EL (cell line): ENCODE data around the gene SLC19A3.
"Not testable (repeated sequence)": the region's sequence is repeated elsewhere in the genome, so short reads cannot be mapped to it uniquely, and the experiment has no call there.

ENCODE experiments used
- DNase-seq: peaks from one replicate; pipeline ENCODE4 v3.0.0-alpha.2; 2016

The SLC19A3 gene

DNA sequence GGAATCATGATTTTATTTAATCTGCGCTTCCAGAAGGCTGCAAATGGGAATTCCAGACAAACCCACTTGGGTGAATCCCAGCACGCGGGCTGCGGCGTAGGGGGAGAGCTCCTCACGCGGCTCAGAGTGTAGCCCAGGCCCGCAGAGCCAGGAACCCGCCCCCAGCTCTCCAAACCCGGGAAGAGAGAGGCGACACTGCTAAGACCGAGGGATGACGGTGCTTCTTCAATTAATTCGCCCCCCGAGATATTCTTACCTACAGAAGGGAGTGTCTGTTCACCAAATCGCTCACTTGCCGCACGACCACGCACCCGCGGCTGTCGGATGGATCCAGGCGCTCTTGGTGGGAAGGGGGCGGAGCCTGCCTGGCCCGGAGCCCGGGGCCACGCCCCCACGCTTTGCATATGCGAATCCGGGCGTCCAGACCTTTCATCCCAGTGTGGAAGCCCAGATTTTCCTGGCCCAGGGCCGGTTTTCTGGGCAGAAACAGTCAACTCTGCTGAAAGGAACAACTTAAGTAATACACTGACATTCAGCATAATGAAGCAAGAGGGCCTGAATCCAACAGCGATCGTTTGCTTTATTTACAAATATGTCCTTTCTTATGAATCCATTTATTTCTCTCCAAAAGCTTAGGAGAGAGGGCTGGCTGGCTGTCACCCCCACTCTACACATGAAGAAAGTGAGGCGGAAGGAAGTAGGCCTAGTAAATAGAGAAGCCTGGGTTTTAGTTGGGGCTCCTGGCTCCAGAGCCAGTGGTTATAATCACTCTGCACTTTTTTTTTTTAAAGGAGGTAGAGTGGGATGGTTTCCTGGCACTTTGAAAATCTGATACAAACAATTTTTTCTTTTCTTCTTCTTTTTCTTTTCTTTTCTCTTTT lies at the start of gene SLC19A3:
SLC19A3 (minus strand) TSS at position 342 of the 881 bp plus-strand sequence. CDS start 15,710 bp downstream, outside the sequence.
- peak; percentile 80 for DNase-seq

DNA sequence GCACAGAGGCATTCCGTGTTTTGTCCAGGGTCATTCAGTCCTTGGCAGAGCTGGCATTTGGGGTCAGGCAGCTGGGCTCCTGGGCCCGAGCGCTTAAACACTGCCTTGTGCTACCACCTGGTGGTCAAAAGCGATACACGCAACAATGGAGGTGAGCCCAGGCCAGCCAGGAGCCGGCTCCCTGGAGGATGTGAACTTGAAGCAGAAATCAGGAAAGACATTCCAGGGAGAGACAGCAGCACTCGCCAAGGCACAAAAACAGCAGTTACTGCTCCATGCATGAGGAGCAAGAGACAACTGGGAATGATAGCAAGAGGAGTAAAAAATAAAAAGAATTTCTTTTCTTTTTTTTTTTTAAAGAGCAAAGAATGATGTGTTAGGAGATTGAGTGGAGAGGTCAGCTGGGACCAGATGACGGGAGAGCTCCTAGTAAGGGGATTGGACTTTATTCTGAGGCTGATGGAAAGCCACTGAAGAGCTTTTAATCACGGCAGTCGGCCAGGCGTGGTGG lies 48.6 kb upstream of the SLC19A3 start:
- peak; percentile 76 for DNase-seq

DNA sequence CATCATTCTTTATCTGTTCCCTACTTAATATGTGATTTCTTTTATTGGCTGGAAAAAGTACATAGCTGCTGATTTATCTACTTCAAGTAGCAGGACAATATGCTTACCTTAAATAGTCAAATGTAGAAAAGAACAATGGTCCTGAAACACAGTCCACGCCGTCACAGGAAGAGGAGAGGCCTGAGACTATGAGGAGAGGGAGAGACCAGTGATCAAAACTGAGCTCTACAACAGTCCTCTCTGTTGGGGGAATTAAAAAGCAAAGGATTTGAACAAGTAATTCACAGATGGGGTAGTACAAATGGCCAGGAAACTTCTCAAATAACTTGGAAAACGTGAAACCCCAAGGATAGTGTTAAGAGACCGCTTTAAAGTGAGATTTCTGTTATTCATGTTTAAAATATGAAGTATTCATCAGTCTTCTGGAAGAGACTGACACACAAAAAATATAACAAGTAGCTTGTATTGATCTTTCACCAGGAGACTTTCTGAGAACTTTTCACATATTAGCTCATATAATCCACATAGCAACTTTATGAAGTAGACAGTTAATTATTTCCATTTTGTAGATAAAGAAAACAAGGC lies 48.1 kb upstream of the SLC19A3 start:
- no peak for DNase-seq

DNA sequence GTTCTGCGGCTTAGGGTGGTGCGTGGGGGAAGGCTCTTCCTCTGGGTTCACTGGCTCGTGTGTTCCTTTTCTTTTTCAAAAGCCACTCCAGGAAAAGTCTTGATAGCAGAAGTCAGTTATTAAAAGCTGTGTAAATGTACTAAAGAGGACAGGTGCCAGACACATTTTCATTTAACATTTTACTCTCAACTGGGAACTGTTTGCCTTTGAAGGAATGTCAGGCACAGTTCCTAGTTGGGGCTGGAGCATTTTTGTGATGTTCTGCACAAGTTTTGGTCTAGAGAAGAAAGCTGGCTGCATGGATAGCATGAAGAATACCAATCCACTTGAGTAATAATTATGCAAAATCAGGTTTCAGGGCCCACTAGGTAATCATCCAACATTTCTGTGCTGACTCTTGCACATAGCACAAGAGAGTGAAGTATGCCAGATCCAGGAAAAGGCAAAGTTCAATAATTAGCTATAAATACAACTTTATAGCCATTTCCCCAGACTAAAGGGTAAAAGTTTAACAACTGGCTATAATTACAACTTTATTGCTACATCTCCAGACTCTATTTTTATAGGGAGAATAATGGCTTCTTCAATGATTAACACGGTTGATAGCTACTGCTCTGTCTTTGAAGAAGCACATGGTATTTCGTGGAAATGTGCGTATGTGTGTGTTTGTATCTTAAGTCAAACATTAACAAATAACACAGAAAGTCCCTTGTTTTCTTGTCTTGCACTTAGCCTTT lies 44.1 kb upstream of the SLC19A3 start:
- no peak for DNase-seq

DNA sequence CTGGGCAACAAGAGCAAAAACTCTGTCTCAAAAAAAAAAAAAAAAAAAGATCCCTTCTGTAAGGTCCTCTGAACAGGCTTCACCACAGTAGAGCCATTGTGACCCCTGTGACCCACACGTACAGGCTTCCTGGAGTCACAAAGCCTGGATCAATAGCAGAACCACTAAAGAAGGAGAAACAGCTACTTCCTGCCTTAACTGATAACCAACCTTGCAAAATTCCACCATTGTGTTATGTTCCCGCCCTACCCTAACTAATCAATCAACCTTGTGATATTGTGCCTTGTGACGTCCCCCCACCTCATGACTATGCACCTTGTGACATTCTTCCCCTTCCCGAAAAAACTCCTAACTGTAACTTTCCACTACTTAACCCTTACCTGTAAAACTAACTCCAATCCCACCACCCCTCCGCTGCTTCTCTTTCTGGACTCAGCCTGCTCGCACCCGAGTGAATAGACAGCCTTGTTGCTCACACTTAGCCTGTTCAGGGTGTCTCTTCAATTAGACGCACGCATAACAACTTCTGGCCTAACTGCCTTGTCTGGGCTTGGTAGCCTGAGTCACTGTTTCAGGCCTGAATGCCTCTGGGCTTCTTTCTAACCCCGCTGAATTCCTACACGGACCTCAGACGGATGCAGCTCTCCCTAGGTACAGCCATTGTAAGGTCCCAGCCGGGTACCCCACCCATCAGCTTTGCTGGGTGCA lies 41.7 kb upstream of the SLC19A3 start:
- DNase-seq, result no peak

DNA sequence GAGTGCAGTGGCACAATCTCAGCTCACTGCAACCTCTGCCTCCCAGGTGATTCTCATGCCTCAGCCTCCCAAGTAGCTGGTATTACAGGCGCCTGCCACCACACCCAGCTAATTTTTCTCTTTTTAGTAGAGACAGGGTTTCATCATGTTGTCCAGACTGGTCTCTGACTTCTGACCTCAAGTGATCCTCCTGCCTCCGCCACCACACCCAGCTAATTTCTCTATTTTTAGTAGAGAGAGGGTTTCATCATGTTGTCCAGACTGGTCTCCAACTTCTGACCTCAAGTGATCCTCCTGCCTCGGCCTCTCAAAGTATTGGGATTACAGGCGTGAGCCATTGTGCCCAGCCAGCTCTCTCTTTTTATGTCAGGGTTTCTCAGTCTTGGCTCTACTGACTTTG lies 38.4 kb upstream of the SLC19A3 start:
- not testable (repeated sequence) for DNase-seq

DNA sequence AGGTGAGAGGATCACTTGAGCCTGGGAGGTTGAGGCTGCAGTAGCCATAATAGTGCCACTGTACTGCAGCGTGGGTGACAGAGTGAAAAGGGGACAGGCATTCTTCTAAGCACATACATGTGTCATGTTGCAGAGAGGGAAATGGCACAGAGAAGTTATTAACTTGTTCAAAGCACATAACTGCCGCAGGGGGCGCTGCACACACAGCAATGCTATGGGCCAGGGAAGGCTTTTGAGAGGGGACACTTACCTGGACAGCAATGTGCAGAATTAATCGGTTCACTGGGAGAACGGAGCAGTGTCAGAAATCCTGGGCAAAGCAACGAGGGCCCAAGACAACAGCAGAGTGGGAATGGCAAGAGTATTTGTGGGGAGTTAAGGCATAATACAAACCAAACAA lies 30.3 kb upstream of the SLC19A3 start:
- DNase-seq, result peak; percentile 13

DNA sequence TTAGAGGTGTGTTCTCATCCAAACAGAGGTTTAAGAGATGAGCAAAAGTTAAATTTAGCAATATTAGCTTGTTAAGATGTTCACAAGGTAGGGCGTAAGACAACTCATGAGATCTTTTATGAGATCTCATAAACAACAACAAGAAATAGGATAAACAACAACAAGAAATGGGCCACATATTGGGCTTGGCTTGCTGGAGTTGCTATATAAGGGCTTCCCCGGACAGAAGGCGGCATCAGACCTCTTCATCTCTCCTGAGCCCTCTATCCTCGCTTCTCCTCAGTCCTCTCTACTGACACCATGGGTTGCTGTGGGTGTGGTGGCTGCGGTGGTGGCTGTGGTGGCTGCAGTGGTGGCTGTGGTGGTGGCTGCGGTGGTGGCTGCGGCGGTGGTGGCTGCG lies 27.8 kb upstream of the SLC19A3 start, which contains the start of gene SCYGR8:
SCYGR8 (plus strand) TSS at position 301 of the 400 bp plus-strand sequence; CDS start at position 301, 0 bp downstream.
- DNase-seq, result no peak

DNA sequence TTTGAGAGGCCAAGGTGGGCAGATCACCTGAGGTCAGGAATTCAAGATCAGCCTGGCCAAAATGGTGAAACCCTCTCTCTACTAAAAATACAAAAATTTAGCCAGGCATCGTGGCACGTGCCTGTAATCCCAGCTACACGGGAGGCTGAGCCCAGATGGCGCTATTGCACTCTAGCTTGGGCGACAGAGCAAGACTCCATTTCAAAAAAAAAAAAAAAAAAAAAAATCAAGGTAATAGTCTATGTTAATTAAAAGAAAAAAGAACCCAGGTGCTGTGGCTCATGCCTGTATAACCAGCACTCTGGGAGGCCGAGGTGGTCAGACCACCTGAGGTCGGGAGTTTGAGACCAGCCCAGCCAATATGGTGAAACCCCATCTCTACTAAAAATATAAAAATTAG lies 22.9 kb upstream of the SLC19A3 start:
- DNase-seq, result not testable (repeated sequence)

DNA sequence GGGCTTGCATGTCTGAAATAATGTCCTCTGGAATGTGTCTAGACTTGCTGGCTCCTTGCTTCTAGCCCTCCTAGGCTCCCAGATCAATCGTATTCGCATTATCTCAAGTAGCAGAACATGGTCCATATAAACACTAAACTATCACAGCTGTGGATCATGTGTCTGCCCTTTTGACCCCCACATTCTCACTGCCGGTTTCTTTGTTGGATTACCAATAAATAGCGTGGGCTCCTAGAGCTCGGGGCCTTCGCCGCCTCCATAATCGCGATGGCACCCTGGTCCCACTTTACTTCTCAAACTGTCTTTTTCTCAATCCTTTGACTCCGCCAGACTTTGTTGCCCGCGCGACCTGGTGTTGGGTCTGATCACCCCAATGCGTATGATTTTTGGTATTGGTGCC lies 21.5 kb upstream of the SLC19A3 start:
- no peak for DNase-seq

DNA sequence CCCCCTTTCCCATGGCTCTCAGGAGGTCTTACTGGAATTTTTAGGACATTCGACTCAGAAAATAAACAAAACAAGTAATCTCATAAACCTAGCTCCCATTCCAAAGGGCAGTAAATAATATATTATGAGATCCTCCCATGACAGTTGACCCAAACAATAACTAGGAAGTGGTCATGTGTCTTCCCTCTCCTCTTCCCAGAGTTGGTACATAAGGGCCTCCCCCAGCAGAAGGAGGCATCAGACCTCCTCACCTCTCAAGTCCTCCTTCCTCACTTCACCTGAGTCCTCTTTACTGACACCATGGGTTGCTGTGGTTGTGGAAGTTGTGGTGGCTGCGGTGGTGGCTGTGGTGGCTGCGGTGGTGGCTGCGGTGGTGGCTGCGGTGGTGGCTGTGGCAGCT lies 10.2 kb upstream of the SLC19A3 start, which contains the start of gene SCYGR7:
SCYGR7 (plus strand) TSS at position 301 of the 400 bp plus-strand sequence; CDS start at position 301, 0 bp downstream.
- DNase-seq, result no peak

DNA sequence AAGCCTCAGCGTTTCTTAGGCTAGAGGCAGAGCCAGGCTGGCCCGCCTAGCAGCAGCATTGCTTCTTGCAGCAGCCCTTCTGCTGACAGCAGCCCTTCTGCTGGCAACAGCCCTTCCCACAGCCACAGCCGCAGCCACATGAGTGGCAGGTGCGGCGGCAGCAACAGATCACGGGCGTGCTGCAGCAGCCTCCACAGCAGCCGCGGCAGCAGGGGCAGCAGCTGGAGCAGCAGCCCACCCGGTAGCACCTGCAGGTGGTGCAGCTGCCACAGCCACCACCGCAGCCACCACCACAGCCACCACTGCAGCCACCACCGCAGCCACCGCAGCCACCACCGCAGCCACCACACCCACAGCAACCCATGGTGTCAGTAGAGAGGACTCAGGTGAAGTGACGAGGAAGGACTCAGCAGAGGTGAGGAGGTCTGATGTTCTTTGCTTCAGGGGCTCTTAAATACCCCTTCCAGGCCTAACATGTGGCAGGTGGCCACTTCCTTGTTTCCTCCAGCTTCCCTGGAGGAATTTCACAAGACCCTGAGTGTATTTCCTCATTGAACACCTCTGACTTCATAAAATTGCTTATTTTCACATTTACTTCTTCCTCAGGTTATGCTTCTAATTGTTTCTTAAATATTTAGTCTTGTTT lies 6.7 kb upstream of the SLC19A3 start, which contains the start of gene SCYGR6:
SCYGR6 (minus strand) TSS at position 364 of the 646 bp plus-strand sequence; CDS start at position 364, 0 bp downstream.
- no peak for DNase-seq

DNA sequence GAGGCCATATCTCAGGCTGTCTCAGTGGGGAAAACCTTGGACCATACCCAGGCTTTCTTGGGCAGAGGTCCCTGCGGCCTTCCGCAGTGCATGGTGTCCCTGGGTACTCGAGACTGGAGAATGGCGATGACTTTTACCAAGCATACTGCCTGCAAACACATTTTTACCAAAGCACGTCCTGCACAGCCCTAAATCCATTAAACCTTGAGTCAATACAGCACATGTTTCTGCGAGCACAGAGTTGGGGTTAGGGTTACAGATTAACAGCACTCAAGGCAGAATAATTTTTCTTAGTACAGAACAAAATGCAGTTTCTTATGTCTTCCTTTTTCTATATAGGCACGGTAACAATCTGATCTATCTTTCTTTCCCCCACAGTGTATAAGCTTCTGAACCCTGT lies 5.0 kb upstream of the SLC19A3 start:
- not testable (repeated sequence) for DNase-seq

DNA sequence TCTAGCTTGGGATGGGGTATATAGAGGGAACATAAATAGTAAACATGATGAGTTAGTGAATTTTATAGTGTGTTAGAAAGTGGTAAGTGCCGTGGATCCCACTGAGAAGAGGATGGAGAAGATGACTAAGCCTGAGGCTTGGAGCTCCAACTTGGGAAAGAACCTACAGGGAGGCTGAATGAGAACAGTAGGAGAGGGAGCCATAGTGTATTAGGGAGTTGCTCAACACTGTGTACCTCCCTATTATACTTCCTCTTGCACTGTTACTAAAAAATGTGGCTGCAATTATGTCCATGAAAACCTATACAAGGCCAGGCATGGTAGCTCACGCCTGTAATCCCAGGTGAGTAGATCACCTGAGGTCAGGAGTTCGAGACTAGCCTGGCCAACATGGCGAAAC lies 2.9 kb upstream of the SLC19A3 start:
- DNase-seq, result no peak

DNA sequence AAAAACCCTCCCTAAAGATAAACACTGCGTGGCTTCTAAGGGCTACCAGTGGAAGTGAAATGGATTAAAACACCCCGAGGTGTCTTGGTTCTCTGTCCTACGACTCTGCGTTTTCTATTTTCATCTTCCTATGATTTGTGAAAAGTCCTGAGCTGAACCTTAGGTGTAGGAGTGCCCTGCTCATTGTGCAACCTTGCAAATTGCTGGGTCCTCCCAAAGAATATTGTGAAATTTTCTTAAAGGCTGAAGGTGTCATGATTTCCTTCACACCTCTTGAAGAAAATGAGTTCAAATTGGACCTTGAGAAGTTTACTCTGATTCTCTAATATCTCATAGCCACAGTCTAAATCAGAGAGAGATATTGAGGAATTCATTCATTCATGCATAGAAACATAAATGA lies 1.8 kb upstream of the SLC19A3 start:
- no peak for DNase-seq

DNA sequence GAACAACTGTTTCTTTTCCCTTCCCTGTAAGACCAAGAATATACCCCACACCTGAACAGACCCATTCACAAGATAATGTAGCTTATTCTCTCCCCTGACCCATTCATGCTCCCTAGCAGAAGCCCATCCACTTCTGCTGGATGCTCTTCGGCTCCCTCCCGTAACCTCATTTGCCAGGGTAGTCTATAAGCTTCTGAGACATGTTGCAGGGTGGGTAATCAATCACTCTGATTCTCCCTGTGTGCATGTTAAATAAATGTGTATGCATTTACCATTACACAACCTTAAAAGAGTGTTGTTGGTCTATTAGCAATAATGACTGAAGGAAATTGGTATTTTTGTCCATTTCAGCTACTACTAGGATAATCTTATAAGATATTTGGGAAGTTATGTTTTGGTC lies 1.3 kb downstream of the SLC19A3 start:
- DNase-seq, result no peak

DNA sequence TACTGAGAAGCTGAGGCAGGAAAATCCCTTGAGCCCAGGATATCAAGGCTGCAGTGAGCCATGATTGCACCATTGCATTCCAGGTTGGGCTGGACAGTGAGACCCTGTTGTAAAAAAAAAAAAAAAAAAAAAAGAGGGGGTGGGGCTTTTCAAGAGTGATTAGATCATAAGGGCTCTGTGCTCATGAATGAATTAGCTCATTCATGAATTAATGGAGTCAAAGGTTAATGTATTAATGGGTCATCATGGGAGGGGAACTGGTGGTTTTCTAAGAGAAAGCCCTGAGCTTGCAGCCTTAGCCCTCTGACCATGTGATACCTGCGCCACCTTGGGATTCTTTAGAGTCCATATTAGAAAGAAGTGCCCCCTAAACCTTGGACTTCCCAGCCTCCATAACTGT lies 4.5 kb downstream of the SLC19A3 start:
- no peak for DNase-seq

DNA sequence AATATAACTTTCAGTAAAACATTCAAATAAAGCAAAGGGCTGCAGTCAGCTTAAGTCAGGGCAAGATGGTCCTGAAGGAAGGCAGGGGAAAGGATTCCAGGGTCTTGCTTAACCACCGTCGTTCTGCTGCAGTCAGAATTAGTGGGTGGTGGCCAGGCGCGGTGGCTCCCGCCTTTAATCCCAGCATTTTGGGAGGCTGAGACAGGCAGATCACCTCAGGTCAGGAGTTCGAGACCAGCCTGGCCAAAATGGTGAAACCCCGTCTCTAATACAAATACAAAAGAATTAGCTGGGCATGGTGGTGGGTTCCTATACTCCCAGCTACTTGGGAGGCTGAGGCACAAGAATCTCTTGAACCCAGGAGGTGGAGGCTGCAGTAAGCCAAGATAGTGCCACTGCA lies 6.8 kb downstream of the SLC19A3 start:
- no peak for DNase-seq

DNA sequence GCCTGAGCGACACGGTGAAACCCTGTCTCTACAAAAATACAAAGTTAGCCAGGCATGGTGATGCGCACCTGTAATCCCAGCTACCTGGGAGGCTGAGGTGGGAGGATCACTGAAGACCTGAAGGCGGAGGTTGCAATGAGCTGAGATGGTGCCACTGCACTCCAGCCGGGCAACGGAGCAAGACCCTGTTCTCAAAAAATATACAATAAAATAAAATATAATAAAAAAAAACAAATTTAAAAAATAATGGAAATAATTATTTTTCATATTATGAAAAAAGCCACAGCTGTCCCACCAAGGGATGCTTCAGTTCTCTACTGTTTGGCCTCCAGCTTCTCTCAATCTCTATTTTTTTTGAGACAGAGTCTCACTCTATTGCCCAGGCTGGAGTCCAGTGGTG lies 10.4 kb downstream of the SLC19A3 start:
- no peak for DNase-seq

DNA sequence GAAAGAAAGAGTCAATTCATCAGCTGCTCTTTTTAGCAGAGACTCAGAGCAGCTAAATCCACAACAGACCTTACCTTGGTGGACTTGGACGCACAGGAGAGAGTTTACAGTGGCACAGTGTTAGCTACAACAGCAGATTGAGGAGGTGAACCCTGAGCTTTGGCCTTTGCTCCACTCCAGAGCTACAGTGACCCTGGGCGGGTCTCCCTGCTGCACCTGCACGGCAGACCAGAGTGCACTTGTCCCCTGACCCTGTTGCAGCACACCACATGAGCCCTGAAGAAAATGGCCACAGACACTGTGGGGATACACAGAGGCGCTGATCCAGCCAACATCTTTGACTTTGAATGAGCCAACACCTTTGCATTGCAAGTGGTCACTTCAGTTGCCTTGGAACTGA lies 11.0 kb downstream of the SLC19A3 start:
- DNase-seq, result no peak

DNA sequence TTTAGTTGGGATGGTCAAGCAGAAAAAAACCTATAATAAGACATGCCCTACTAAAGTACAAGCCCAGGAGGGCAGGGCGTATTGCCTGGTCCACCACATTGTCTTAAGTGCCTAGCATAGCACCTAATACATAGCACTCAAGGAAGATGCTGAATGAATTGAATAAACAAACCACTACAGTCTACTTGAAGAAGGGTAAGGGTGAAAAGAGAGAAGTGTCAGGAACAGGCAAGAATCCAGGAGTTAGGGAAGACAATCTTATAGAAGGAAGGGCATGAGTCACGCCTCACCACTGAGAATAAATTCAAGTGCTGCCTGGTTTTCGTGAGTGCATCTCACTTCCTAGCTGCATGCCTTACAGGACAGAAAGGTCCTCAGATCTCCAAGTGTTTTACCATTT lies 13.9 kb downstream of the SLC19A3 start:
- DNase-seq, result peak; percentile 80

DNA sequence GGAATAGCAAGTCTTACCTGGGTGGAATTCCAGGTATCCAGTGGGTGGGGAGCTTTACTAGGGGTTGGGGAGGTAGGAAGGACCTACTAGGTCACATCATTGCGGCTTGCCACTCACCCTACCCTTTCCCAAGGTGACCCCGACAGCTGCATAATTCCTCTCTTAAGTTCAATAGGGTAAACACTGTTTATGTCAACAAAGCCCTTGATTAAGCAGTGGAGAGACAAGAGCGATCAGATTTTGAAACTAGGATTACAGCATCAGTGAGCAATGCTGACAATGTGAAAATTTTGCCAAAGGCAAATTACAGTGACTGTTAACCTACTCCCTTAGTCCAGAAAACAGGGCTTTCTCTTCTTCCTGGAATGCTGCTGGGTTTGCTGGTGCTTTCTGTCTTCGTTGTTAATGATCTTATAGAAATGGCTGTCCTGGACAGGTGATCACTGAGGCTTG lies 14.5 kb downstream of the SLC19A3 start:
- DNase-seq, result peak; percentile 87
